H1 (cell line): Measurements from ENCODE around the gene ARPP21.

Experiments
- BRCA1 ChIP-seq: IDR thresholded peaks from 2 replicates; pipeline ENCODE4 v1.6.1; 2012; ENCODE audit warnings: low read depth, low read length, improper control_type of control experiment
- CTCF ChIP-seq, 3 experiments: IDR thresholded peaks; 1 replicate in 2 of 3; 2 replicates in 1 of 3; pipeline versions ENCODE4 v1.5.1 to v1.6.1; 2011; ENCODE audit warnings: low read length in 3 of 3, mild to moderate bottlenecking in 3 of 3, inconsistent platforms in 2 of 3, low read depth in 1 of 3, moderate library complexity in 1 of 3; ENCODE audit not compliant: insufficient read depth in 1 of 3; ENCODE audit errors: control extremely low read depth in 1 of 3
- EP300 ChIP-seq, 2 experiments: IDR thresholded peaks; 1 replicate in 1 of 2; 2 replicates in 1 of 2; pipeline ENCODE4 v1.6.1; 2011 to 2012; ENCODE audit warnings: low read depth in 2 of 2, low read length in 2 of 2, mild to moderate bottlenecking in 2 of 2, borderline replicate concordance in 1 of 2, inconsistent platforms in 1 of 2, moderate library complexity in 1 of 2
- FOSL1 ChIP-seq: IDR thresholded peaks from 2 replicates; pipeline ENCODE4 v1.6.1; 2011; ENCODE audit warnings: mild to moderate bottlenecking, low read depth, low read length, moderate library complexity; ENCODE audit not compliant: insufficient read depth
- POLR2AphosphoS5 ChIP-seq: IDR thresholded peaks from 2 replicates; pipeline ENCODE4 v1.6.1; 2011; ENCODE audit warnings: low read depth, low read length
- TAF1 ChIP-seq: IDR thresholded peaks from 2 replicates; pipeline ENCODE4 v1.6.1; 2011; ENCODE audit warnings: mild to moderate bottlenecking, low read depth, low read length
- TEAD4 ChIP-seq: IDR thresholded peaks from 2 replicates; pipeline ENCODE4 v1.6.1; 2012; ENCODE audit warnings: low read depth, low read length, inconsistent platforms, mixed read lengths
- TF ChIP-seq, protein P1 (sequence below): IDR thresholded peaks from 2 replicates; pipeline ENCODE4 v1.6.1; 2012; ENCODE audit warnings: low read length, inconsistent platforms

- no peak for TF ChIP-seq CTCF (IDR thresholded peaks at IDR 0.05; ENCODE audit: control extremely low read depth in 1 of 3, insufficient read depth in 1 of 3, low read depth in 1 of 3, low read length in 3 of 3)
- no peak for TF ChIP-seq EP300 (IDR thresholded peaks at IDR 0.05; ENCODE audit: borderline replicate concordance in 1 of 2, low read depth in 2 of 2, low read length in 2 of 2)
- TF ChIP-seq TAF1, result no peak
- TF ChIP-seq, protein P1, sequence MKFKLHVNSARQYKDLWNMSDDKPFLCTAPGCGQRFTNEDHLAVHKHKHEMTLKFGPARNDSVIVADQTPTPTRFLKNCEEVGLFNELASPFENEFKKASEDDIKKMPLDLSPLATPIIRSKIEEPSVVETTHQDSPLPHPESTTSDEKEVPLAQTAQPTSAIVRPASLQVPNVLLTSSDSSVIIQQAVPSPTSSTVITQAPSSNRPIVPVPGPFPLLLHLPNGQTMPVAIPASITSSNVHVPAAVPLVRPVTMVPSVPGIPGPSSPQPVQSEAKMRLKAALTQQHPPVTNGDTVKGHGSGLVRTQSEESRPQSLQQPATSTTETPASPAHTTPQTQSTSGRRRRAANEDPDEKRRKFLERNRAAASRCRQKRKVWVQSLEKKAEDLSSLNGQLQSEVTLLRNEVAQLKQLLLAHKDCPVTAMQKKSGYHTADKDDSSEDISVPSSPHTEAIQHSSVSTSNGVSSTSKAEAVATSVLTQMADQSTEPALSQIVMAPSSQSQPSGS, result no peak
- TF ChIP-seq BRCA1, result no peak
- TF ChIP-seq FOSL1, result no peak
- no peak for TF ChIP-seq POLR2AphosphoS5
- no peak for TF ChIP-seq TEAD4
These were observed 68.6 kb downstream of the ARPP21 start for GRCh38 chr3:35707904-35708303.
